B cell (primary cell): Measurements from ENCODE around the gene NLRP9. TPM values are rescaled to one million over a fixed set of nuclear protein-coding genes. Genes with fewer than 3 reads are reported as not detected.

Experiments
- ATAC-seq: fragments of 200-7000 bp; cut with Tn5 transposase; one replicate; pipeline ENCODE4 v1.10.0; 2021; ENCODE audit warnings: low read depth, mild to moderate bottlenecking, moderate number of reproducible peaks, moderate library complexity
- CTCF ChIA-PET: fragments of 350-600 bp; sonication (Branson Sonifier 250); formaldehyde crosslinking; loops from one replicate; lab custom pipeline; 2021; ENCODE audit warnings: antibody characterized with exemption, inconsistent platforms; lab: Charles Lee
- POLR2A ChIA-PET: fragments of 350-600 bp; sonication (Branson Sonifier 250); formaldehyde crosslinking; loops from one replicate; lab custom pipeline; 2021; ENCODE audit warnings: antibody characterized with exemption; lab: Charles Lee
- DNase-seq: peaks from one replicate; pipeline ENCODE4 v3.0.0; 2013
- H2AFZ ChIP-seq: 2 replicates; pipeline ENCODE4 v1.6.1; 2012; ENCODE audit warnings: mild to moderate bottlenecking, low read depth, low read length; ENCODE audit not compliant: insufficient read depth, poor library complexity, severe bottlenecking
- H3K27ac ChIP-seq, 2 donors: 1 replicate in 1 of 2; 2 replicates in 1 of 2; pipeline ENCODE4 v1.5.1; 2012 to 2013; ENCODE audit warnings: low read length in 2 of 2, mild to moderate bottlenecking in 2 of 2, moderate library complexity in 1 of 2
- H3K27me3 ChIP-seq, 4 experiments: fragments of 200-600 bp in 1 of 4; sonication (generic) in 1 of 4; replicated peaks in 1 of 4; 1 replicate in 2 of 4; 2 replicates in 2 of 4; pipeline versions ENCODE4 v1.6.1 to v1.7.0; 2013 to 2016; ENCODE audit warnings: low read length in 3 of 4, mild to moderate bottlenecking in 2 of 4, mixed read lengths in 1 of 4, moderate library complexity in 1 of 4; ENCODE audit not compliant: insufficient read depth in 4 of 4, control insufficient read depth in 3 of 4; ENCODE audit errors: control extremely low read depth in 1 of 4
- H3K36me3 ChIP-seq, 2 experiments: replicated peaks in 1 of 2; 1 replicate in 1 of 2; 2 replicates in 1 of 2; pipeline versions ENCODE4 v1.6.1 to v1.7.1; 2013; ENCODE audit warnings: low read length in 1 of 2; ENCODE audit not compliant: insufficient read depth in 2 of 2, control insufficient read depth in 1 of 2; ENCODE audit errors: control extremely low read depth in 1 of 2, extremely low read depth in 1 of 2
- H3K4me1 ChIP-seq, 2 donors: fragments of 200-600 bp in 1 of 2; sonication (generic) in 1 of 2; 1 replicate in 1 of 2; 2 replicates in 1 of 2; pipeline versions ENCODE4 v1.5.1 to v1.6.1; 2013 to 2017; ENCODE audit warnings: low read length in 2 of 2; ENCODE audit not compliant: control insufficient read depth in 2 of 2, insufficient read depth in 2 of 2
- H3K4me2 ChIP-seq: replicated peaks from 2 replicates; pipeline ENCODE3; 2012; ENCODE audit warnings: mild to moderate bottlenecking, low read depth, low read length; ENCODE audit not compliant: poor library complexity, severe bottlenecking
- H3K4me3 ChIP-seq, 5 experiments: fragments of 200-600 bp in 1 of 5; sonication (generic) in 1 of 5; 1 replicate in 3 of 5; 2 replicates in 2 of 5; pipeline versions ENCODE4 v1.5.1 to v1.7.0; 2011 to 2016; ENCODE audit warnings: low read length in 4 of 5, mild to moderate bottlenecking in 4 of 5, low read depth in 2 of 5, control low read depth in 1 of 5, moderate library complexity in 1 of 5; ENCODE audit not compliant: insufficient read depth in 1 of 5; ENCODE audit errors: control extremely low read depth in 1 of 5, extremely low read depth in 1 of 5
- H3K79me2 ChIP-seq: fragments of 200-600 bp; sonication (generic); one replicate; pipeline ENCODE4 v1.6.0; 2016; ENCODE audit warnings: low read length; ENCODE audit not compliant: control insufficient read depth, insufficient read depth
- H3K9ac ChIP-seq: fragments of 200-600 bp; sonication (generic); 2 replicates; pipeline ENCODE4 v1.6.1; 2017; ENCODE audit warnings: mild to moderate bottlenecking, low read length, moderate library complexity
- H3K9me3 ChIP-seq, 3 donors: one replicate each; pipeline versions ENCODE4 v1.6.1 to v1.7.1; 2013; ENCODE audit warnings: low read length in 2 of 3; ENCODE audit not compliant: control insufficient read depth in 2 of 3, insufficient read depth in 1 of 3; ENCODE audit errors: control extremely low read depth in 1 of 3
- H4K20me1 ChIP-seq: 2 replicates; pipeline ENCODE4 v1.6.0; 2012; ENCODE audit warnings: mild to moderate bottlenecking, low read length; ENCODE audit not compliant: insufficient read depth, control insufficient read depth, poor library complexity, severe bottlenecking
- H3K27ac Mint-ChIP-seq: one replicate; pipeline ENCODE4 v1.8.0; 2021; ENCODE audit warnings: mixed read lengths
- H3K27me3 Mint-ChIP-seq: one replicate; pipeline ENCODE4 v1.8.0; 2021; ENCODE audit warnings: mixed read lengths
- H3K4me1 Mint-ChIP-seq: one replicate; pipeline ENCODE4 v1.8.0; 2021; ENCODE audit warnings: mixed read lengths
- H3K4me3 Mint-ChIP-seq: one replicate; pipeline ENCODE4 v1.8.0; 2021; ENCODE audit warnings: mixed read lengths
- H3K9me3 Mint-ChIP-seq: one replicate; pipeline ENCODE4 v1.8.0; 2022; ENCODE audit warnings: mixed read lengths; ENCODE audit not compliant: insufficient read depth
- CTCF ChIP-seq: fragments of 200-600 bp; IDR thresholded peaks from one replicate; pipeline ENCODE4 v1.8.0; 2022; ENCODE audit warnings: antibody characterized with exemption, mild to moderate bottlenecking
- EZH2 ChIP-seq: IDR thresholded peaks from 2 replicates; pipeline ENCODE4 v1.6.1; 2012; ENCODE audit warnings: borderline replicate concordance, low read depth, mild to moderate bottlenecking, moderate library complexity, low read length; ENCODE audit not compliant: insufficient read depth, poor library complexity, severe bottlenecking
- WGBS: methylation state at CpG from one replicate; pipeline ENCODE4 v1.1.5; 2013; ENCODE audit warnings: missing lambda C conversion rate; ENCODE audit not compliant: insufficient coverage; 5-methylcytosine and 5-hydroxymethylcytosine counted together
- intact Hi-C: fragments of 100-400 bp; cut with micrococcal nuclease; formaldehyde crosslinking; loops from one replicate; pipeline ENCODE4 v1.10.0; 2022
- polyA plus RNA-seq: library from polyadenylated mRNA; depleted of rRNA; stranded (reverse); fragments of >200 nt; gene quantifications from 2 replicates; pipeline ENCODE4 v1.2.3, GENCODE V29; 2012
- total RNA-seq, 2 donors: library from RNA; stranded (reverse); fragments of 120-200 nt in 1 of 2; gene quantifications; 1 replicate in 1 of 2; 2 replicates in 1 of 2; pipeline versions ENCODE4 v1.2.3 to v1.2.4, GENCODE V29; 2013 to 2022

The NLRP9 gene
- total and polyA plus RNA-seq, 2 donors (not counting 1 experiment from before 2014, with no cell fraction given) = not detected

GRCh38 chr19:55703790-55704215, 34.4 kb downstream of the NLRP9 start:
- Histone ChIP-seq H3K4me3 (no peak overlapping the region), H4K20me1 (peaks cover 12% of the 10 kb centered on the region), H3K9me3 (peaks cover 0 to 6% (median 0%) of the 10 kb centered on the region in 3 donors), H3K4me1 (peaks cover 0 to 8% of the 10 kb centered on the region in 2 donors), H3K27ac (no peak overlapping the region), H2AFZ (no peak overlapping the region), H3K27me3 (no peaks in the 10 kb centered on the region), H3K4me2 (no peak overlapping the region), H3K79me2 (no peaks in the 10 kb centered on the region), H3K36me3 (peaks cover 3 to 9% of the 10 kb centered on the region in 2 experiments), H3K9ac (no peak overlapping the region)
- no peak overlapping the region for H3K4me3 Mint-ChIP-seq
- no peaks in the 10 kb centered on the region for H3K27me3 Mint-ChIP-seq
- DNase-seq (peak; percentile 57), ATAC-seq (peak; percentile 66)
- ChIA-PET CTCF (interaction anchor here (1.0 to 2.2 kb wide), 4 partner anchors 26 to 630 kb away, joined by 4 to 12 read pairs (median 4); partner anchors contain the start of gene CCDC106), POLR2A (no interaction called here)
- intact Hi-C loops = loop anchor here (1.0 kb wide), 1 partner anchor 105 kb away; no protein-coding TSS in a partner anchor
- H3K9me3 Mint-ChIP-seq = no peaks in the 10 kb centered on the region
- peak; percentile 78 for TF ChIP-seq CTCF
- TF ChIP-seq EZH2 = no peak
- H3K27ac Mint-ChIP-seq = no peak overlapping the region
- WGBS = 56% methylated on average over 31 of the region's 38 CpGs
- peaks cover 8% of the 10 kb centered on the region for H3K4me1 Mint-ChIP-seq

GRCh38 chr19:55702131-55702627, 36.0 kb downstream of the NLRP9 start:
- H3K4me3 Mint-ChIP-seq = no peak overlapping the region
- no peak overlapping the region for H3K27ac Mint-ChIP-seq
- Histone ChIP-seq H3K27me3 (no peaks in the 10 kb centered on the region), H3K4me2 (no peak overlapping the region), H4K20me1 (peaks cover 12% of the 10 kb centered on the region), H3K9me3 (peaks cover 0 to 6% (median 0%) of the 10 kb centered on the region in 3 donors), H3K27ac (no peak overlapping the region), H3K4me1 (peaks cover 0 to 8% of the 10 kb centered on the region in 2 donors), H3K9ac (no peak overlapping the region), H3K4me3 (no peak overlapping the region), H2AFZ (no peak overlapping the region), H3K36me3 (peaks cover 3 to 9% of the 10 kb centered on the region in 2 experiments), H3K79me2 (no peaks in the 10 kb centered on the region)
- WGBS = 95% methylated on average over 12 of the region's 13 CpGs
- no peaks in the 10 kb centered on the region for H3K27me3 Mint-ChIP-seq
- intact Hi-C loops = no loop called here
- TF ChIP-seq EZH2 (no peak), CTCF (no peak)
- ChIA-PET POLR2A (no interaction called here), CTCF (interaction anchor here (1.9 to 2.2 kb wide), 2 partner anchors 69 to 108 kb away, joined by 7 to 12 read pairs; no protein-coding TSS in a partner anchor)
- peaks cover 8% of the 10 kb centered on the region for H3K4me1 Mint-ChIP-seq
- H3K9me3 Mint-ChIP-seq = no peaks in the 10 kb centered on the region
- no peak for ATAC-seq
- DNase-seq = no peak
